Endothelial cell (in vitro differentiated cells): ENCODE measurements around the gene ZNF79. TPM values are rescaled to one million over a fixed set of nuclear protein-coding genes. Genes with fewer than 3 reads are reported as not detected.
A peak's percentile ranks its signal among the peaks of the same experiment; 100 is the strongest.

Experiments used
- DNase-seq: peaks from one replicate; pipeline ENCODE4 v3.0.0; 2021; ENCODE audit warnings: low spot score
- H3K27ac Mint-ChIP-seq: one replicate; pipeline ENCODE4 v1.8.0; 2021; ENCODE audit warnings: mixed read lengths, inconsistent platforms; ENCODE audit not compliant: unreplicated experiment
- H3K27me3 Mint-ChIP-seq: one replicate; pipeline ENCODE4 v1.8.0; 2021; ENCODE audit warnings: mild to moderate bottlenecking, moderate library complexity, mixed read lengths, inconsistent platforms; ENCODE audit not compliant: unreplicated experiment
- H3K36me3 Mint-ChIP-seq: one replicate; pipeline ENCODE4 v1.8.0; 2021; ENCODE audit warnings: mild to moderate bottlenecking, low read depth, mixed read lengths, inconsistent platforms; ENCODE audit not compliant: unreplicated experiment
- H3K4me1 Mint-ChIP-seq: one replicate; pipeline ENCODE4 v1.8.0; 2021; ENCODE audit warnings: mild to moderate bottlenecking, mixed read lengths, inconsistent platforms; ENCODE audit not compliant: unreplicated experiment
- H3K4me3 Mint-ChIP-seq: one replicate; pipeline ENCODE4 v1.8.0; 2021; ENCODE audit warnings: mild to moderate bottlenecking, mixed read lengths, inconsistent platforms; ENCODE audit not compliant: unreplicated experiment
- H3K9me3 Mint-ChIP-seq: one replicate; pipeline ENCODE4 v1.8.0; 2021; ENCODE audit warnings: mixed read lengths, inconsistent platforms; ENCODE audit not compliant: unreplicated experiment
- CTCF ChIP-seq: fragments of 200-600 bp; sonication (generic); IDR thresholded peaks from one replicate; pipeline ENCODE4 v1.5.0; 2021; ENCODE audit warnings: antibody characterized with exemption; ENCODE audit not compliant: unreplicated experiment
- total RNA-seq: library from RNA; stranded (reverse); fragmentation: NEBNext Ultra II Directional; extraction: Animal tissue kit (Norgen Biotek cat#: 25700); gene quantifications from one replicate; pipeline ENCODE4 v1.2.1, GENCODE V29; 2021; ENCODE audit not compliant: unreplicated experiment

The ZNF79 gene
- total RNA-seq, 1 donor from 2014 or later: 12.6 TPM

DNA sequence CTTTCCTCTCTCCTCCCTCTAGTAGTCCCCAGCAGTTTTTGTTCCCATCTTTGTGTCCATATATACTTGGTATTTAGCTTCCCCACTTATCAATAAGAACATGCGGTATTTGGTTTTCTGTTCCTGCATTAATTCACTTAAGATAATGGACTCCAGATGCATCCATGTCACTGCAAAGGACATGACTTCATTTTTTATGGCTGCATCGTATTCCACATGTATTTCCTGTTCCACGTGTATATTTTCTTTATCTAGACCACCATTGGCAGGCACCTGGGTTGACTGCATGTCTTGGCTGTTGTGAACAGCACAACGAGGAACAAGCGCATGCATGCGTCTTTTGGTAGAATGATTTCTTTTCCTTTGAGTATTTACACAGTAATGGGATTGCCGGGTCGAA is 6.2 kb downstream of the ZNF79 start:
- Mint-ChIP-seq H3K36me3 (peaks cover 29% of the 10 kb centered on the region), H3K27ac (no peak overlapping the region), H3K27me3 (no peaks in the 10 kb centered on the region), H3K4me1 (peaks cover 11% of the 10 kb centered on the region), H3K9me3 (no peaks in the 10 kb centered on the region), H3K4me3 (no peak overlapping the region)
- DNase-seq: no peak
- no peak for TF ChIP-seq CTCF

DNA sequence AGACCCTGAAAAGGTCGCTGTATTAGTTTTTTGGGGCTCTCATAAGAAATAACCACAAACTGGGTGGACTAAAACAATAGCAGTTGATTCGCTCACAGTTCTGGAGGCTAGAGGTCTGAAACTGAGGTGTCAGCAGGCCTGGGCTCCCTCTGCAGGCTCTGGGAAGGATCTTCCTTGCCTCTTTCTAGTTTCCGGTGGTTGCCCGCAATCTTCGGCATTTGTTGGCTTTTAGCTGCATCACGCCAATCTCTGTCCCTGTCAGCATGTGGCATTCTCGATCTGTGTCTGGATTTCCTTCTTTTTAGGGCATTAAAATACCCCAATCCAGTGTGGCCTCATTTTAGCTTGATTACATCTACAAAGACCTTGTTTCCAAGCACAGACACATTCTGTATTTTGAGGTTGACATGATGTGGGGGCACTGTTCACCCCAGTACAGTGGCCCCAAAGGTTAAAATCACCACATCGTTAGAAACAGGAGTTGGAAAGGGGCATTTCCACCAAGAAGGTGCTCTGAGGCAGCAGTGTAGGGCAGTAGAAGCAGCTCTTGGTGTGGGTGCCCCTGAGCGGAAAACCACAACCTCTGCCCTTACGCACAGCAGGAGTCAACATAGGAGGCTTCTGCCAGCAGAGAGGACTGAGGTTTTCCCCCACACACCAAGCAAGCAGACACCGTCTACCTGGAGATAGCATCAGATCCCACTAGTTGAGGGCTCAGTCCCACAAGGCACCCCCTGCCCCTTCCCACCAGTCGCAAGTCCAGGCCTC is 13.5 kb downstream of the ZNF79 start:
- Mint-ChIP-seq H3K36me3 (peaks cover 62% of the 10 kb centered on the region), H3K9me3 (no peaks in the 10 kb centered on the region), H3K27me3 (no peaks in the 10 kb centered on the region), H3K27ac (no peak overlapping the region), H3K4me1 (no peaks in the 10 kb centered on the region), H3K4me3 (no peak overlapping the region)
- TF ChIP-seq CTCF: no peak
- DNase-seq: no peak

DNA sequence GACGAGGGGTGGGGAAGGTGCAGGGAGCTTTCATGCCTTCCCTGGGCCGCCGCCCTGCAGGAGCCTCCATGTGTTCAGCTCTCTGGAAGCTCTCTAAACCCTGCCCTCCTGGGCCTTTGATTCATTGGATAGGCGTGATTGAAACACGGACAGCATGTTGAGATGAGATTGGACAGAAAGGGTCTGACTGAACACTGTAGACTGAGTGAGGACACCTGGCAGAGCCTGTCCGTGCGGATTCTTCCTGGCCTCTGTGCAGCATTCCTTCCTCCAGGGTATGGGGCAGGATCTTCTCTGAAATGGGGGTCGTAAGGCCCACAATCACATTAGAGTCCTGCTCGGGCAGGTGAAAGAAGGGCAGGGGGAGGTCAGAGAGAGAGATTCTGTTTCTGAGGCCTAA is 14.2 kb downstream of the ZNF79 start:
- no peak overlapping the region for H3K4me3 Mint-ChIP-seq
- no peaks in the 10 kb centered on the region for H3K9me3 Mint-ChIP-seq
- H3K27ac Mint-ChIP-seq: no peak overlapping the region
- H3K4me1 Mint-ChIP-seq: no peaks in the 10 kb centered on the region
- TF ChIP-seq CTCF: no peak
- no peaks in the 10 kb centered on the region for H3K27me3 Mint-ChIP-seq
- H3K36me3 Mint-ChIP-seq: peaks cover 62% of the 10 kb centered on the region
- DNase-seq: no peak

- Mint-ChIP-seq H3K4me3 (peak overlapping the region; percentile 19), H3K27me3 (no peaks in the 10 kb centered on the region), H3K36me3 (peaks cover 56% of the 10 kb centered on the region), H3K4me1 (peaks cover 6% of the 10 kb centered on the region), H3K9me3 (no peaks in the 10 kb centered on the region), H3K27ac (no peak overlapping the region)
- TF ChIP-seq CTCF: no peak
- DNase-seq: no peak
Measured at GRCh38 chr9:127444283-127444920, 20.2 kb downstream of the ZNF79 start.
